ENCODE results near the gene BORCS5.
"Not testable (repeated sequence)": the region's sequence is repeated elsewhere in the genome, so short reads cannot be mapped to it uniquely, and the experiment has no call there.

Gene BORCS5

DNA sequence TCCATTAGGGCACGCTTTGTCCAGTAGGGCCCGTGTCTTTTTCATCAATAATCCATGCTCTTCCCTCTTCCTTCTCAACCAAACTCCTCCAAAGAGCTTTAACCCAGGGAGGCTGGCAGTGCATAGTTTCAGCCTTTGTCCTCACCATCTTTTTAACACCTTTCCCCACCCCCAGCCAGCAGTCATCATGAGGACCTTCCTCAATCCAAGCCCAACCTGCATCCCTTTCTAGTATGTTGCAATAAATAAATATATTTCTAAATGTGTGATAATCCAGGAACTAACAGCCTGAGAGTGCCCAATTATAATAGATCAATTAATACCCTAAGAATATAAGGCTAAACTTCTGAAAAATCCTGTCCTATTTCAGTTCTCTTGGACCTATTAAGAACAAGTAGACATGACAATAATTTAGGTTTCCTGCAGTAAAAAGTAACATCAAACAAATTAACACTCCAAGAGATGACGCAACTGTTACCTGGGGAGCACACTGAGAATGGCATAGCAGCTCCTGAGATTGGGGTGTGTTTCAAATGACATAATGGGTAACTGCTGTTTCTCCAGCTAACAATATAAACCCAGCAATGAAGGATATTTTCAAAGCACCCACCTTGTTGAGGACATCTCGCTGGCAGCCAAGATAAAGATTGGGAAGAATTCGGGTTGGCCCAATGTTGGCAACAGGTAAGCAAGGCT lies 143.2 kb downstream of the BORCS5 start:
- ATAC-seq (replicated peaks; ENCODE audit: extremely low read depth, poor library complexity, severe bottlenecking) (no peak), DNase-seq (ENCODE audit: low spot score in 2 of 2) (no peak)
- Mint-ChIP-seq H3K27ac (ENCODE audit: low read depth) (no peak overlapping the region), H3K27me3 (no peaks in the 10 kb centered on the region), H3K4me1 (peaks cover 11% of the 10 kb centered on the region), H3K9me3 (no peaks in the 10 kb centered on the region), H3K36me3 (ENCODE audit: insufficient read depth) (peaks cover 7% of the 10 kb centered on the region), H3K4me3 (no peak overlapping the region)

- peaks cover 7% of the 10 kb centered on the region for H3K36me3 Mint-ChIP-seq (ENCODE audit: insufficient read depth)
- no peaks in the 10 kb centered on the region for H3K27me3 Mint-ChIP-seq
- no peaks in the 10 kb centered on the region for H3K9me3 Mint-ChIP-seq
- no peak overlapping the region for H3K4me3 Mint-ChIP-seq
- ATAC-seq (replicated peaks; ENCODE audit: extremely low read depth, poor library complexity, severe bottlenecking) (no peak), DNase-seq (ENCODE audit: low spot score in 2 of 2) (no peak)
- peak overlapping the region; percentile 19 for H3K27ac Mint-ChIP-seq (ENCODE audit: low read depth)
- peaks cover 15% of the 10 kb centered on the region for H3K4me1 Mint-ChIP-seq
Measured at GRCh38 chr12:12501121-12501520, 144.2 kb downstream of the BORCS5 start.

DNA sequence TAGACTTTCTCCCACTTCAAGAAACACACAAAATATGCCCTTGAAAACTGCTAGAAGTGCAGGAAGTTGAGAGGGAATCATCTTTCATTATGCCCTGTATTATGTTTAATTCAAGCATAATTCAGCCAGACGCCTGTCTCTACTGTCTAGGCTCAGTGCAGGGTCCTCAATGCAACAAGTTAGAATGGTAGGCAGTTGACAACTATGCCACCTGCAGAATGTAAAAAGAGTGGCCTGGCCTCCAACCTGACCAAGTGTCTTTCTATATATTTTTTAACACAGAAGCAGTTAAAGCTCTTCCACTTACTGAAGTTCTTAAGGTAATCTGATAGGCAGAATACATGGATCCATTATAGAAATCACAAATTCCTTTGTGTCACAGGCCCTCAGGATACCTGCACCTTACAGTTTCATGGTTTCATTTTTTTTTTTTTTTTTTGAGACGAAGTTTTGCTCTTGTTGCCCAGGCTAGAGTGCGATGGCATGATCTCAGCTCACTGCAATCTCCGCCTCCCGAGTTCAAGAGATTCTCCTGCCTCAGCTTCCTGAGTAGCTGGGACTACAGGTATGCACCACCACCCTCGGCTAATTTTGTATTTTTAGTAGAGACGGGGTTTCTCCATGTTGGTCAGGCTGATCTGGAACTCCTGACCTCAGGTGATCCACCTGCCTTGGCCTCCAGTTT lies 145.4 kb downstream of the BORCS5 start:
- not testable (repeated sequence) for DNase-seq (ENCODE audit: low spot score in 2 of 2); H3K4me3 Mint-ChIP-seq; H3K36me3 Mint-ChIP-seq (ENCODE audit: insufficient read depth); ATAC-seq (replicated peaks; ENCODE audit: extremely low read depth, poor library complexity, severe bottlenecking); H3K27me3 Mint-ChIP-seq; H3K27ac Mint-ChIP-seq (ENCODE audit: low read depth); H3K9me3 Mint-ChIP-seq
- H3K4me1 Mint-ChIP-seq = peaks cover 19% of the 10 kb centered on the region

GRCh38 chr12:12502815-12503151 lies 145.9 kb downstream of the BORCS5 start:
- Mint-ChIP-seq H3K4me3 (no peak overlapping the region), H3K36me3 (ENCODE audit: insufficient read depth) (peaks cover 5% of the 10 kb centered on the region), H3K9me3 (no peaks in the 10 kb centered on the region), H3K4me1 (peaks cover 19% of the 10 kb centered on the region), H3K27ac (ENCODE audit: low read depth) (peak overlapping the region; percentile 82), H3K27me3 (no peaks in the 10 kb centered on the region)
- DNase-seq (ENCODE audit: low spot score in 2 of 2) (no peak), ATAC-seq (replicated peaks; ENCODE audit: extremely low read depth, poor library complexity, severe bottlenecking) (no peak)

- ATAC-seq (replicated peaks; ENCODE audit: extremely low read depth, poor library complexity, severe bottlenecking) (no peak), DNase-seq (ENCODE audit: low spot score in 2 of 2) (peak in 1 of 2 donors; percentile 23)
- Mint-ChIP-seq H3K4me3 (no peak overlapping the region), H3K27me3 (no peaks in the 10 kb centered on the region), H3K9me3 (no peaks in the 10 kb centered on the region), H3K36me3 (ENCODE audit: insufficient read depth) (peaks cover 5% of the 10 kb centered on the region), H3K27ac (ENCODE audit: low read depth) (peak overlapping the region; percentile 82), H3K4me1 (peaks cover 19% of the 10 kb centered on the region)
Measured at GRCh38 chr12:12503384-12504078, 146.7 kb downstream of the BORCS5 start.

- no peaks in the 10 kb centered on the region for H3K9me3 Mint-ChIP-seq
- no peak for ATAC-seq (replicated peaks; ENCODE audit: extremely low read depth, poor library complexity, severe bottlenecking)
- no peak overlapping the region for H3K4me3 Mint-ChIP-seq
- no peak overlapping the region for H3K27ac Mint-ChIP-seq (ENCODE audit: low read depth)
- H3K27me3 Mint-ChIP-seq = no peaks in the 10 kb centered on the region
- peaks cover 4% of the 10 kb centered on the region for H3K36me3 Mint-ChIP-seq (ENCODE audit: insufficient read depth)
- peaks cover 19% of the 10 kb centered on the region for H3K4me1 Mint-ChIP-seq
- DNase-seq (ENCODE audit: low spot score in 2 of 2) = no peak
Measured at GRCh38 chr12:12505544-12506495, 148.9 kb downstream of the BORCS5 start.

DNA sequence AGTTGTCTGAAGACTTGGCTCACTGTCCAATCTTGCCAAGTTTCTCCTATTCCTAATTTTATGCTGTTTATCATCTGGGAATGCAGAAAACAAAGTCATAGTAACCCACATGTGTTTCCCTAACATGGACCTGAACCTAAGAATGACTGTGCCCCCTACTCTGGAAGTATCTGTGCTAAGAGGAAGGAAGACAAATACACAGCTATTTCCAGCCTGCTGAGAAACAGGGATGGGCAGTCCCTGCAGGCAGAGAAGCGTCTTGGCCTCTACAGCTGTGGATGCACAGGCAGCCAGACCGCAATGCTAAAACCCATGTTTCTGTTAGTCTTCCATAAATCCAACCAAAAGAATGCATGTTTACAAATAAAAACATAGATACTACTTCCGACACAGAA lies 149.6 kb downstream of the BORCS5 start:
- peaks cover 19% of the 10 kb centered on the region for H3K4me1 Mint-ChIP-seq
- H3K9me3 Mint-ChIP-seq = no peaks in the 10 kb centered on the region
- ATAC-seq (replicated peaks; ENCODE audit: extremely low read depth, poor library complexity, severe bottlenecking) = no peak
- H3K27me3 Mint-ChIP-seq = no peaks in the 10 kb centered on the region
- H3K27ac Mint-ChIP-seq (ENCODE audit: low read depth) = peak overlapping the region; percentile 60
- H3K36me3 Mint-ChIP-seq (ENCODE audit: insufficient read depth) = peaks cover 4% of the 10 kb centered on the region
- H3K4me3 Mint-ChIP-seq = no peak overlapping the region
- DNase-seq (ENCODE audit: low spot score in 2 of 2) = no peak

GRCh38 chr12:12507121-12507520 lies 150.2 kb downstream of the BORCS5 start:
- peaks cover 4% of the 10 kb centered on the region for H3K36me3 Mint-ChIP-seq (ENCODE audit: insufficient read depth)
- ATAC-seq (replicated peaks; ENCODE audit: extremely low read depth, poor library complexity, severe bottlenecking) (no peak), DNase-seq (ENCODE audit: low spot score in 2 of 2) (no peak)
- peaks cover 19% of the 10 kb centered on the region for H3K4me1 Mint-ChIP-seq
- no peaks in the 10 kb centered on the region for H3K9me3 Mint-ChIP-seq
- no peaks in the 10 kb centered on the region for H3K27me3 Mint-ChIP-seq
- peak overlapping the region; percentile 60 for H3K27ac Mint-ChIP-seq (ENCODE audit: low read depth)
- no peak overlapping the region for H3K4me3 Mint-ChIP-seq

- ATAC-seq (replicated peaks; ENCODE audit: extremely low read depth, poor library complexity, severe bottlenecking) = no peak
- H3K4me3 Mint-ChIP-seq = no peak overlapping the region
- peaks cover 9% of the 10 kb centered on the region for H3K4me1 Mint-ChIP-seq
- no peak for DNase-seq (ENCODE audit: low spot score in 2 of 2)
- H3K9me3 Mint-ChIP-seq = no peaks in the 10 kb centered on the region
- no peak overlapping the region for H3K27ac Mint-ChIP-seq (ENCODE audit: low read depth)
- H3K27me3 Mint-ChIP-seq = no peaks in the 10 kb centered on the region
- peaks cover 4% of the 10 kb centered on the region for H3K36me3 Mint-ChIP-seq (ENCODE audit: insufficient read depth)
Measured at GRCh38 chr12:12508612-12509011, 151.7 kb downstream of the BORCS5 start.

- DNase-seq (ENCODE audit: low spot score in 2 of 2) (no peak), ATAC-seq (replicated peaks; ENCODE audit: extremely low read depth, poor library complexity, severe bottlenecking) (no peak)
- H3K27me3 Mint-ChIP-seq = no peaks in the 10 kb centered on the region
- no peak overlapping the region for H3K27ac Mint-ChIP-seq (ENCODE audit: low read depth)
- H3K9me3 Mint-ChIP-seq = no peaks in the 10 kb centered on the region
- H3K4me3 Mint-ChIP-seq = no peak overlapping the region
- H3K4me1 Mint-ChIP-seq = peaks cover 8% of the 10 kb centered on the region
- peaks cover 2% of the 10 kb centered on the region for H3K36me3 Mint-ChIP-seq (ENCODE audit: insufficient read depth)
Measured at GRCh38 chr12:12510141-12510540, 153.3 kb downstream of the BORCS5 start.

- no peak for DNase-seq (ENCODE audit: low spot score in 2 of 2)
- peaks cover 8% of the 10 kb centered on the region for H3K4me1 Mint-ChIP-seq
Measured at GRCh38 chr12:12510551-12510950, 153.7 kb downstream of the BORCS5 start.

More at GRCh38 chr12:12510551-12510950, 153.7 kb downstream of the BORCS5 start:
- H3K4me3 Mint-ChIP-seq = no peak overlapping the region
- H3K36me3 Mint-ChIP-seq (ENCODE audit: insufficient read depth) = peaks cover 2% of the 10 kb centered on the region
- H3K9me3 Mint-ChIP-seq = no peaks in the 10 kb centered on the region
- H3K27me3 Mint-ChIP-seq = no peaks in the 10 kb centered on the region
- ATAC-seq (replicated peaks; ENCODE audit: extremely low read depth, poor library complexity, severe bottlenecking) = no peak
- H3K27ac Mint-ChIP-seq (ENCODE audit: low read depth) = no peak overlapping the region
